Karpas-422 (cell line): ENCODE measurements around the gene PRTN3. TPM values are rescaled to one million over a fixed set of nuclear protein-coding genes. Genes with fewer than 3 reads are reported as not detected.

ENCODE experiments used
- DNase-seq: peaks from one replicate; pipeline ENCODE4 v3.0.0-alpha.2; 2015
- H2AFZ ChIP-seq: fragments of 200-600 bp; sonication (generic); 2 replicates; pipeline ENCODE4 v1.6.1; 2014; ENCODE audit warnings: antibody characterized with exemption, low read length, mixed read lengths
- H3K27ac ChIP-seq: fragments of 200-600 bp; sonication (generic); 2 replicates; pipeline ENCODE4 v1.5.1; 2014; ENCODE audit warnings: mild to moderate bottlenecking, low read length, moderate library complexity
- H3K27me3 ChIP-seq: fragments of 200-600 bp; sonication (generic); 2 replicates; pipeline ENCODE4 v1.6.1; 2014; ENCODE audit warnings: low read length, mixed read lengths
- H3K36me3 ChIP-seq: fragments of 200-600 bp; sonication (generic); 2 replicates; pipeline ENCODE4 v1.6.1; 2014; ENCODE audit warnings: low read length, mixed read lengths; ENCODE audit not compliant: insufficient read depth
- H3K4me1 ChIP-seq: fragments of 200-600 bp; sonication (generic); 2 replicates; pipeline ENCODE4 v1.6.1; 2014; ENCODE audit warnings: mild to moderate bottlenecking, low read length, mixed read lengths
- H3K4me2 ChIP-seq: fragments of 200-600 bp; sonication (generic); 2 replicates; pipeline ENCODE4 v1.6.1; 2014; ENCODE audit warnings: low read length, low read depth, mild to moderate bottlenecking; ENCODE audit not compliant: poor library complexity, severe bottlenecking
- H3K4me3 ChIP-seq: fragments of 200-600 bp; sonication (generic); 2 replicates; pipeline ENCODE4 v1.5.1; 2014; ENCODE audit warnings: mild to moderate bottlenecking, antibody characterized with exemption, low read length, mixed read lengths
- H3K79me2 ChIP-seq: fragments of 200-600 bp; sonication (generic); 2 replicates; pipeline ENCODE4 v1.6.1; 2014; ENCODE audit warnings: mild to moderate bottlenecking, low read length, mixed read lengths
- H3K9ac ChIP-seq: fragments of 200-600 bp; sonication (generic); 2 replicates; pipeline ENCODE4 v1.6.0; 2014; ENCODE audit warnings: low read length
- H3K9me2 ChIP-seq: fragments of 200-600 bp; sonication (generic), shearing (Covaris generic); replicated peaks from 2 replicates; pipeline ENCODE4 v1.6.0; 2014; ENCODE audit warnings: mild to moderate bottlenecking, low read length, moderate library complexity; ENCODE audit not compliant: insufficient read depth
- H3K9me3 ChIP-seq: fragments of 300-700, 200-600 bp; sonication (generic); 2 replicates; pipeline ENCODE4 v1.6.1; 2014; ENCODE audit warnings: low read length, mixed read lengths
- H4K20me1 ChIP-seq: fragments of 200-600 bp; sonication (generic); 2 replicates; pipeline ENCODE4 v1.6.1; 2014; ENCODE audit warnings: mild to moderate bottlenecking, antibody characterized with exemption, low read length, low read depth; ENCODE audit not compliant: insufficient read depth
- small RNA-seq: library from RNA; depleted of rRNA; stranded (forward); fragments of <200 nt; gene quantifications from one replicate; pipeline ENCODE3, GENCODE V24; 2014
- total RNA-seq: library from RNA; depleted of rRNA; stranded (reverse); fragments of >200 nt; shearing (Covaris generic); gene quantifications from 2 replicates; pipeline ENCODE4 v1.2.3, GENCODE V29; 2014; ENCODE audit warnings: low replicate concordance; rRNA removed

The PRTN3 gene
- total RNA-seq, 1 experiment from 2014 or later = not detected

- H3K9ac ChIP-seq = no peak overlapping the region
- H2AFZ ChIP-seq = no peak overlapping the region
- no peak overlapping the region for H3K4me2 ChIP-seq
- H3K36me3 ChIP-seq = no peaks in the 10 kb centered on the region
- H3K27ac ChIP-seq = no peak overlapping the region
- H4K20me1 ChIP-seq = peaks cover 21% of the 10 kb centered on the region; the same call in 1 of the 2 replicates
- no peak overlapping the region for H3K4me3 ChIP-seq
- H3K9me3 ChIP-seq = no peaks in the 10 kb centered on the region
- peaks cover 27% of the 10 kb centered on the region for H3K4me1 ChIP-seq
- H3K27me3 ChIP-seq = no peaks in the 10 kb centered on the region
- no peaks in the 10 kb centered on the region for H3K9me2 ChIP-seq
- DNase-seq = no peak
- peaks cover 6% of the 10 kb centered on the region for H3K79me2 ChIP-seq
Measured at GRCh38 chr19:896999-897398, 56.2 kb downstream of the PRTN3 start.

GRCh38 chr19:897442-898039 lies 56.7 kb downstream of the PRTN3 start:
- Histone ChIP-seq H3K9ac (no peak overlapping the region), H3K4me1 (peaks cover 24% of the 10 kb centered on the region), H3K79me2 (peaks cover under 1% of the 10 kb centered on the region; the same call in 1 of the 2 replicates), H3K4me3 (no peak overlapping the region), H3K9me2 (no peaks in the 10 kb centered on the region), H3K27me3 (no peaks in the 10 kb centered on the region), H3K27ac (no peak overlapping the region), H3K36me3 (no peaks in the 10 kb centered on the region), H3K9me3 (no peaks in the 10 kb centered on the region), H4K20me1 (peaks cover 17% of the 10 kb centered on the region; the same call in 1 of the 2 replicates), H2AFZ (no peak overlapping the region), H3K4me2 (no peak overlapping the region)
- DNase-seq = no peak

Small RNAs within 50 kb of the gene (small RNA-seq; reads per million reads assigned to genes)
- not detected for gene MIR3187
- 0.16 reads per million for gene RNU6-9

Other genes with a start within 250 kb of the PRTN3 start
- gene POLRMT, start 207.5 kb upstream of the PRTN3 start, total RNA-seq = 51.5 and 60.6 TPM in 2 replicates
- not detected in 2 replicates for gene FGF22, start 201.1 kb upstream of the PRTN3 start, total RNA-seq
- gene RNF126, start 177.8 kb upstream of the PRTN3 start, total RNA-seq = 36.5 and 66.5 TPM in 2 replicates
- gene FSTL3, start 164.6 kb upstream of the PRTN3 start, total RNA-seq = 2.3 and 3.0 TPM in 2 replicates
- gene PRSS57, start 145.5 kb upstream of the PRTN3 start, total RNA-seq = not detected in 2 replicates
- gene PALM, start 132.1 kb upstream of the PRTN3 start, total RNA-seq = 3.5 TPM in 1 of 2 replicates, not detected in the other
- gene MISP, start 89.9 kb upstream of the PRTN3 start, total RNA-seq = not detected in 2 replicates
- 170 and 172 TPM in 2 replicates for gene PTBP1, start 43.5 kb upstream of the PRTN3 start, total RNA-seq
- gene PLPPR3, start 19.0 kb upstream of the PRTN3 start, total RNA-seq = not detected in 2 replicates
- not detected in 2 replicates for gene AZU1, start 13.2 kb upstream of the PRTN3 start, total RNA-seq
- not detected in 2 replicates for gene ELANE, start 11.3 kb downstream of the PRTN3 start, total RNA-seq
- gene CFD, start 18.7 kb downstream of the PRTN3 start, total RNA-seq = 1.5 and 6.9 TPM in 2 replicates
- 10.8 and 14.1 TPM in 2 replicates for gene MED16, start 52.2 kb downstream of the PRTN3 start, total RNA-seq
- not detected in 2 replicates for gene RNU6-9, start 52.5 kb downstream of the PRTN3 start, total RNA-seq
- gene R3HDM4, start 72.2 kb downstream of the PRTN3 start, total RNA-seq = 41.9 and 43.8 TPM in 2 replicates
- not detected in 2 replicates for gene KISS1R, start 76.3 kb downstream of the PRTN3 start, total RNA-seq
- 2.0 and 4.6 TPM in 2 replicates for gene ARID3A, start 85.0 kb downstream of the PRTN3 start, total RNA-seq
- gene WDR18, start 143.3 kb downstream of the PRTN3 start, total RNA-seq = 41.1 and 87.2 TPM in 2 replicates
- gene GRIN3B, start 159.4 kb downstream of the PRTN3 start, total RNA-seq = 1.4 TPM in 1 of 2 replicates, not detected in the other
- gene TMEM259, start 180.1 kb downstream of the PRTN3 start, total RNA-seq = 133 and 167 TPM in 2 replicates
- not detected in 2 replicates for gene RNU6-2, start 180.5 kb downstream of the PRTN3 start, total RNA-seq
- gene CNN2, start 185.6 kb downstream of the PRTN3 start, total RNA-seq = 88.6 and 97.9 TPM in 2 replicates
- 23.8 and 31.7 TPM in 2 replicates for gene ABCA7, start 199.1 kb downstream of the PRTN3 start, total RNA-seq
- 31.5 and 114 TPM in 2 replicates for gene ARHGAP45, start 226.2 kb downstream of the PRTN3 start, total RNA-seq